Endothelial cell of hepatic sinusoid (primary cell): Measurements from ENCODE around the gene SIX5.
"Not testable (repeated sequence)": the region's sequence is repeated elsewhere in the genome, so short reads cannot be mapped to it uniquely, and the experiment has no call there.

Experiments
- in situ Hi-C: cut with HindIII; loops from 2 replicates; pipeline ENCODE4 v1.10.0; 2017; ENCODE audit warnings: low sequenced_read_pairs

Gene SIX5

GRCh38 chr19:45762870-45763631, 6.0 kb downstream of the SIX5 start:
- in situ Hi-C loops: no loop called here

DNA sequence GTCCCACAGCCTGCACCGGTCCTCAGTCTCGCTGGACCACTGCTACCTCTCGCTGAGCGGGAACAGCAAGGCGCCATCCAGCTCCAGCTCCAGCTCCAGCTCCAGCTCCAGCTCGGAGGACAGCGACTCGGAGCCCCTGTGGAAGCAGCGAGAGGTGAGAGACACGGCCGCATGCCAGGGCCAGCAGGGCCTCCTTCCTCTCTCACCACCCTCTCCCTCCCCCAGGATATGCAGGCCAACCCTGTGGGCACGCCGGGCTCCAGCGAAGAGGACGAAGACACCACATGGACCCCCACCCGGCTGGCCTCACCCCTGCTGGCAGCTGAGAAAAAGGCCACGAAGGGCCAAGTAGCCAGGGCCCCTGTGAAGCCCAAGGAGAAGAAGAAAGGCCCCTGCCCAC, 7.3 kb downstream of the SIX5 start:
- in situ Hi-C loops: no loop called here

DNA sequence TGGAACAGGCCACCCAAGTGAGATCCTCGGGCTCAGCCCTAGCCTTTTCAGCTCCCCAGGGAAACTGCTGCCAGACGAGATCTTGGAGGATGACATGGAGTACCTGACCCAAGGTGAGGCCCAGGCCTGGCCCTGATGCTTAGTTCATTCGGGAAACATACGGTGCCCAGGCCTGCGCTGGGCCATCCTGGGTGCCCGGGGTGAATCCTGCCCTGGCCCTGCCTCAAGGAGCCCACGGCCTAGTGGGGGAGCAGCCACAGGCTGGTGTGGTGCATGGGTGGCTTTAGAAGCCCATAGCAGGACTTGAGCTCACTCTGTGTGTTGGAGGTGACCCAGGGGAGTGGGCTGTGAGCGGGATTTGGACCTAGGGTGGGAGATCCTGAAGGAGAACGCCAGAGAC, 10.1 kb downstream of the SIX5 start:
- in situ Hi-C loops: no loop called here

DNA sequence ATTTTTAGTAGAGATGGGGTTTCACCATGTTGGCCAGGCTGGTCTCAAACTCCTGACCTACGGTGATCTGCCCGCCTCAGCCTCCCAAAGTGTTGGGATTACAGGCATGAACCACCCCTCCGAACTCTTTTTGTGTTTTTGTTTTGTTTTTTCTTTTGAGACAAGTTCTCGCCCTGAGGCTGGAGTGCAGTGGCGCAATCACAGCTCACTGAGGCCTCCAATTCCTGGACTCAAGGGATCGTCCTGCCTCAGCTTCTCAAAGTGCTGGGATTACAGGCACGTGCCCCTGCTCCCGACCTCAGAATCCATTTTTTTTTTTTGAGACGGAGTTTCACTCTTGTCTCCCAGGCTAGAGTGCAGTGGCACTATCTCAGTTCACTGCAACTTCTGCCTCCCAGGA, 11.4 kb downstream of the SIX5 start:
- in situ Hi-C loops: no loop called here

- in situ Hi-C loops: no loop called here
Measured at GRCh38 chr19:45754323-45754722, 14.7 kb downstream of the SIX5 start.

DNA sequence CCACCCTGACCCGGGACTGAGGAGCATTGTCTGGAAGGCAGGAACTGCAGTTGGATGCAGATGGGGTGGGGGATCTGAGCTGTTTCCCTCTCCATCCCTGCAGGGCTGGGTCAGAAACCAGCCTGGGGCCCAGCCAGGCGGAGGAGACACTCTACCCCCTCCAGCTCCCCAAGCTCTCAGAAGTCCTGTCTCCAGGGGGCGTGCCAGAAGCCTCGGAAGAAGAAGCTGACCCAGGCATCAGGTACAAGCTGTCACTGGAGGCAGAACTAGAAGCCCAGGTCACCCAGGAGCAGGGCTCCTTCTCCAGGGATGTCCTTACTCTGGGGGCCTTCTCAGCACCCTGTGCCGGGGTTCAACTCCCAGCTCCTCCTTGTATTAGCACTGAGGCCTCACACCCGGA, 15.5 kb downstream of the SIX5 start:
- in situ Hi-C loops: no loop called here

DNA sequence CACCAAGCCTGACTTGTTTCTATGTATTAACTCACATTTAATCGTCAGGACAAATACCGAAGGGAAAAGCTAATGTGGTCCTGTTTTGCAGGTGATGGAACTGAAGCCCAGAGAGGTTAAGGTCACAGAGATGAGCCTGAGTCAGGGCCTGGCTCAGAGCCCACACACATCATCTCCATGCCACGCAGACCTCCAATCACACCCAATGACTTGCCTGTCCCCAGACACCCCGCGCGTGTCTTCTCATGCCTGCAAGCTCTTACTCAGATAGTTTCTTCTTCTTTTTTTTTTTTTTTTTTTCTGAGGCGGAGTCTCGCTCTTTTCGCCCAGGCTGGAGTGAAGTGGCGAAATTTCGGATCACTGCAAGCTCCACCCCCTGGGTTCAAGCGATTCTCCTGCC, 16.4 kb downstream of the SIX5 start:
- in situ Hi-C loops: no loop called here

GRCh38 chr19:45751483-45751882, 17.6 kb downstream of the SIX5 start:
- in situ Hi-C loops: not testable (repeated sequence)

GRCh38 chr19:45747513-45747912, 21.5 kb downstream of the SIX5 start:
- in situ Hi-C loops: no loop called here

GRCh38 chr19:45746866-45747265, 22.2 kb downstream of the SIX5 start:
- in situ Hi-C loops: no loop called here

- in situ Hi-C loops: no loop called here
Measured at GRCh38 chr19:45745606-45746005, 23.4 kb downstream of the SIX5 start.

DNA sequence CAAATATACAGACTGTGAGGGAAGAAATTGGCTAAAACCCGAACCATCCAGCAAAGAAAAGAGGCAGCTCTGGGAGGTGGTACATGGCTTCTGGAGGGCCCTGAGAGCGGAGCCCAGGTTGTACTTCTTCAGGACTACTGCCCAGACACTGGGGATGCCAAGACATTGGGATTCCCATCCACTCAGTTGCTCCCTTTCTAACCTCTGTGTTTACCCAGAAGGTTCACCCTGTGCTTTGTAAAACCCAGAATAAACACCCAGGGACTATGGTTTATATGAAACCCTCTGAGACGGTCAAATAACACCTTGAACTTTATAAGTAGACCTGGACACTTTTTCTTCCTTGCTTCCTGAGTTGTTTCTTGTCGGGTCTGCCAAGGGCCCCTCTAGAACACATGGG, 26.1 kb downstream of the SIX5 start:
- in situ Hi-C loops: no loop called here

DNA sequence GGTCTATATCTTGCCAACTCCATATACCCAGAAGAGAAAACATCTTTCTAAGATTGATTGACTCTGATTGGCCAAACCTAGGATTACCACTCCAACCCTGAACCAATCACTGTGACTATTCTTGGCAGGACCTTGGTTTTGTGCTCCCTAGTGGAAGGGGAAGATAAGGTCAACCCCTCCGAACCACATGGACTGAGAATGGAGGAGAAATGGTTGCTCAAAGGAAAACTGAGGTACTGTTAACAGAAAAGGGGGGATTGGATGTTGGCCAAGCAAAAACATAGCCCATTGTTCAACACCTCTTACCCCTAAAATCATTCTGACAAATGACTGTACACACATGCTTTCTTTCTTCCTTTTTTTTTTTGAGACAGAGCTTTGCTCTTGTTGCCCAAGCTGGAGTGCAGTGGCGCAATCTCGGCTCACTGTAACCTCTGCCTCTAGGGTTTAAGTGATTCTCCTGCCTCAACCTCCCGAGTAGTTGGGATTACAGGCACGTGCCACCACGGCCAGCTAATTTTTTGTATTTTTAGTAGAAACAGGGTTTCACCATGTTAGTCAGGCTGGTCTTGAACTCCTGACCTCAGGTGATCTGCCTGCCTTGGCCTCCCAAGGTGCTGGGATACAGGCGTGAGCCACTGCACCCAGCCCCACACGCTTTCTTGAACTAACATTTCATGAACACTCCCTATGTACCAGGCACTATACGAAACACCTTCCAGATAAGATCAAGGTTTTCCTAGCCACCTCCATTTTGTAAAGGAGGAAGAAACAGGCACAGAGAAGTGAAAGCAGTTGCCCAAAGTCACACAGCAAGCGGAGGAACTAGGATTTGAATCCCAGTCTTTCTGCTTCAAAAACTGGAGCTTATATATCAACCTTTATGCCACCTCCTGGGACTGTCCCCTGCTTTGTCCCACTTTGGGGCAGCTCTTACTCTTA, 29.3 kb downstream of the SIX5 start:
- in situ Hi-C loops: no loop called here

DNA sequence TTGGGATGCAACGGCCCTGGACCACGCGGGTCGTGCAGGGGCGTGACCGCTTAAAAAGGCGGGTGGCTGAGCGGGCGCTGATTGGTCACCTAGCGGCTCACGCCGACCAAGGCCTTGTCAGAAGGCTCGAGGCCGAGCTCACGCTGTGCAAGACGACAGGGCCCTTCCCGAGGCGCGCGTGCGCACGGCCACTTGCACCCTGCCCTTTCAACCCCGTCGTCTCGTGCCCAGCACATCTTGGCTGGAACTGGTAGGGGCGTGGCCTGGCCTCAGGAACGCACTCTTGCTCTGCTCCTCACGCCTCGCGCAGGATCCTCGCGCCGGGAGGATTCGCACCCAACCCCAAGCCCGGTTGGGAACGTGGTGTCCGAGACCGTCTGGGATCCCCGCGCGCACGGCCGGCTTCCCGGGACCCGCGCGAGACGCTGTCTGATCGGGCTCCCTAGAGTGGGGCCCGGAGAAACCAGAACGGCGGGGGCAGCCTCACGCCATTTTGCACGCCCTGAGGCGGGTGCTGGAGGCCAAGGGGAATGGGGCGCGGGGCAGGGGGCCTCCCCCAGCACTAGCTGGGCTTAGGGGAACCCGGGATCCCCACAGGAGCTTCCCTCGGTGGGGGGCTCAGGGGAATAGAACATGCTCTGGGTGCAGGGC, 35.8 kb downstream of the SIX5 start, which contains the start of gene MEIOSIN:
Gene MEIOSIN (plus strand): TSS at position 280 of the 651 bp plus-strand sequence. CDS start 1,938 bp downstream, outside the sequence.
- in situ Hi-C loops: loop anchor here (5.0 kb wide), 2 partner anchors 39 to 41 kb away; partner anchors contain the start of genes QPCTL and SNRPD2

DNA sequence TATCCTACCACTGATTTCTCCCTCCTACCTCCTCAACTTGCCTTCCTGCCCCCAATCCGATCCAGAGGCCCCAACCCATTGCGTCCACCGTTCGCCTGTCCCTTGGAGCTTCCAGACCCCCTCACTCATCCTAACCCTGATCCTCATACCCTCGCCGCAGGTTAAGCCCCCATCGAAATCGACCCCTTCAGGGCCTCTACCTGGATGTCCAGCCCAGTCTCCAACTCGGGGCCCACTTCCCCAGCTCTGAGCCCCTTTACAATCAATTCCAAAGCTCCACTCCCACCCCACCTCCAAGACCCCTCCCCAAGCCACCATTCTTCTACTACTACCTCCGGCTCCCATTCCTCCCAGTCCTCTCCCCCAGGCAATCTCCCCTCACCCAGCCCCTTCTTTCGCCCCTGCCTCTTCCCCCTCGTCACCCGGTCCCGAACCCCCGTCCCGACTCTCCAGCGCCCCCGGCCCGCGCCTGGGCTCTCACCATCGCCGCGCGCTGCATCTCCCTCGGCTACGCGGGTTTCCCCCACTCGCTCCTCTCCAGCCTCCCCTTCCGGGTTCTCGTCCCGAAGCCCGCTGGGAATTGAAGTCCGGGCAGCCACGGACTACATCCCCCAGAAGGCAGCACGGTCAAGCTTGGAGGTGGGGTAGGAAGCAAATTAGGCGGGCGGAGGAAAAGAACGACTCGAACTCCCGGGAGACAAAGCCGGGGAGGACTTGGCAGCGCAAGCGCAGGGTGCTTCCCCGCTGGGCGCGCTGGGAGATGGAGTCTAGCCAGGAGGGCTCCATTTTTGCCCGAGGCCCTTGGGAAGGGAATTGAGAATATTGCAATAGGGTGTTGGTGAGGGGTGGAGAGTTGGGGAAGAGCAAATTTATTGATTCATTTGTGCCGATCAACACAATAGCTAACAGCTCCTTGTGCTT, 38.4 kb downstream of the SIX5 start, which contains the start of gene FBXO46:
Gene FBXO46 (minus strand): TSS at position 529 of the 921 bp plus-strand sequence. CDS start 17,401 bp downstream, outside the sequence.
- in situ Hi-C loops: loop anchor here (5.0 kb wide), 2 partner anchors 38 to 42 kb away; partner anchors contain the start of genes QPCTL and SNRPD2

DNA sequence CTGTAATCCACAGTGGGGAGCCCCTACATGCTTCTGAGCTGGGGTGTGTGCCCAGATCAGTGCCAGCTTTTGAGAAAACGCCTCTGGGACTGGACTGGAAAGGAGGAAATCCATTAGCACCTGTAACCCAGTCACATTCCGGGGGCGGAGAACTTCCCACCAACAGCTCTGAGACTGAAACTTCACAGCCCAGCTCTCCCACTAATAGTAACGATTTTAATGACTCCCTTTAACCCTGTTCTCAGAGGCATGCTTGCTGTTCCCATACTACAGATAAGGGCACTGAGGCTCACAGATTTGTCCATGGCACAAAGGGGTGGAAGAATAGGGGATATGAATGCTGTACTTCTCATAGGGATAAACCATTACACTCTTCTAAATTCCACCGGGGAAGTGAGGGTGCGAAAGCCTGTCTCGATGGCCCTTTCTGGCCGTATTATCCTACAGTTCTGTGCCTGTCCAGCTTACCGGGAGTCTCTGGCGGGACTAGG, 39.2 kb downstream of the SIX5 start:
- in situ Hi-C loops: loop anchor here (5.0 kb wide), 2 partner anchors 38 to 42 kb away; partner anchors contain the start of genes QPCTL and SNRPD2

DNA sequence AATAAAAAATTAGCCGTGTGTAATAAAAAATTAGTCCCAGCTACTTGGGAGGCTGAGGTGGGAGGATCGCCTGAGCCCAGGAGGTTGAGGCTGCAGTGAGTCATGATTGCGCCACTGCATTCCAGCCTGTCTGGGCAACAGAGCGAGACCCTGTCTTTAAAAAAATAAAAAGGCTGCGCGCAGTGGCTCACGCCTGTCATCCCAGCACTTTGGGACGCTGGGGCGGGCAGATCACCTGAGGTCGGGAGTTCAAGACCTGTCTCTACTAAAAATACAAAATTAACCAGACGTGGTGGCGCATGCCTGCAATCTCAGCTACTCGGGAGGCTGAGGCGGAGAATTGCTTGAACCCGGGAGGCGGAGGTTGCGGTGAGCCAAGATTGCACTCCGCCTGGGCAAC, 40.4 kb downstream of the SIX5 start:
- in situ Hi-C loops: not testable (repeated sequence)

DNA sequence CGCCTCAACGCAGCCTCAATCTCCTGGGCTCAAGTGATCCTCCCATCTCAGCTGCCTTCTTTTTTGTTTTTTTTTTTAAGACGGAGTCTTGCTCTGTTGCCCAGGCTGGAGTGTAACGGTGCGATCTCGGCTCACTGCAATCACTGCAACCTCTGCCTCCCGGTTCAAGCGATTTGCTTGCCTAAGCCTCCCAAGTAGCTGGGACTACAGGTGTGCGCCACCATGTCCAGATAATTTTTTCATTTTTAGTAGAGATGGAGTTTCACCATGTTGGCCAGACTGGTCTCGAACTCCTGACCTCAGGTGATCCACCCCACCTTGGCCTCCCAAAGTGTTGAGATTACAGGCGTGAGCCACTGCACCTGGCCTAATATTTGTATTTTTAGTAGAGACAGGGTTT, 49.0 kb downstream of the SIX5 start:
- in situ Hi-C loops: not testable (repeated sequence)

DNA sequence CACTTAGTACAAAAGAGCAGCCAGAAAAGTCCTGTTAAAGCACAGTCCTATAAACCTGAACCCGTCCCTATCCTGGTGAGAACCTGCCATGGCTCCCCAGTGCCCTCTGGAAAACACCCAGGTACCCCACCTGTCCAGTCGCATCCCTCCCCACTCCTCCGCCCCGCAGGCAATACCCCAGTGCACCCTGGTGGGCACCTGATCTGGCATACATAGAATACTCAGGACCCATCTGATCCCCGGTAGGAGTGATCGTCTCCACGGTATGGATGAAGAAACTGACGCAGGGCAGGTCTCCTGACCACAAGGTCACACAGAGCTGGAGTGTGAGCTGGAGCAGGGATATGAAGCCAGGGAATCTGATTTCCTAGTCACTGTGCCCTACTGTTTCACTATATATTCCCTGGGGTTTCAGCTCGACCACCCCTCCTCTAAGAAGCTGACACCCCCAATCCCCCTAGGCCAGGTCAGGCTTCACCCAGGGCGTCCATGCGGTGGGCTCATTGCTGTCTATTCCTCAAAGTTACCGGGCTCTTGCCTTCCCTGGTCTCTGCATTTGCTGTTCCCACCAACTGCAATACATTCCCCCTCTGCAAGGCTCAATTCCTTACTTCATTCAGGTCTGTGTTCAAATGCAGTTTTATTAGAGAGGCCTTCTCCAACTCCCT, 50.9 kb downstream of the SIX5 start:
- in situ Hi-C loops: no loop called here
